22Rv1 (cell line): ENCODE measurements around the gene MAEA.

Experiments
- ZFX ChIP-seq: fragments of 450-650 bp; IDR thresholded peaks from 2 replicates; pipeline ENCODE4 v1.6.1; 2017; ENCODE audit warnings: antibody characterized with exemption, borderline replicate concordance
- TF ChIP-seq, protein P1 (sequence below): fragments of 450-650 bp; IDR thresholded peaks from 2 replicates; pipeline ENCODE4 v1.5.1; 2017; ENCODE audit warnings: mild to moderate bottlenecking

DNA sequence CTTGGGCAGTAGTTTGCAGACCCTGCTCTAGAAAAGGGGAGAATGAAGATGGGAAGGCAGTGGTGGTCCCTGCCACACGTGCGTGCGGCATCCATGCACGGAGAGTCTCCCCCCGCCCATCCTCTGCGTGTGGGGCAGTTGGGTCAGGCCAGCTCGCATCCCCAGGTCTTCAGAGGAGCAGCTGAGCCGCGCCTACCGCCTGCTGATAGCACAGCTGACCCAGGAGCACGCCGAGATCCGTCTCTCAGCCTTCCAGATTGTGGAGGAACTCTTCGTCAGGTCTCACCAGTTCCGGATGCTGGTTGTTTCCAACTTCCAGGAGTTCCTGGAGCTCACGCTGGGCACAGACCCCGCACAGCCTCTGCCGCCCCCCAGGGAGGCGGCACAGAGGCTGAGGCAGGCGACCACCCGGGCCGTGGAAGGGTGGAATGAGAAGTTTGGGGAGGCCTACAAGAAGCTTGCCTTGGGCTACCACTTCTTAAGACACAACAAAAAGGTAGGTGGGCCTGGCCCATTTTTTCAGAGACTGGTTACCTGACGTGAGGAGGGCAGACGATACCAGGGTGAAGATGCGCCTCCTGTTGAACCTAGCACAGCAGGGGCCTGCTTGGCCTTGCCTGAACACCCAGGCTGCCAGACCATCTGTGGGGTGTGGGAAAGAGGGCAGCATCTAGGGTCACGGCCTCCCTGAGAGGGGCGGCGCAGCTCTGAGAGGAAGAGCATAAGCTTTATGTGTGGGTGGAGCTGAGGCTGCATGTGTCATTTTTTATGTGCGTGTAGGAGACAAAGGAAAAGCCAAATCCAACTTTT, 59.9 kb downstream of the MAEA start:
- TF ChIP-seq, protein P1, sequence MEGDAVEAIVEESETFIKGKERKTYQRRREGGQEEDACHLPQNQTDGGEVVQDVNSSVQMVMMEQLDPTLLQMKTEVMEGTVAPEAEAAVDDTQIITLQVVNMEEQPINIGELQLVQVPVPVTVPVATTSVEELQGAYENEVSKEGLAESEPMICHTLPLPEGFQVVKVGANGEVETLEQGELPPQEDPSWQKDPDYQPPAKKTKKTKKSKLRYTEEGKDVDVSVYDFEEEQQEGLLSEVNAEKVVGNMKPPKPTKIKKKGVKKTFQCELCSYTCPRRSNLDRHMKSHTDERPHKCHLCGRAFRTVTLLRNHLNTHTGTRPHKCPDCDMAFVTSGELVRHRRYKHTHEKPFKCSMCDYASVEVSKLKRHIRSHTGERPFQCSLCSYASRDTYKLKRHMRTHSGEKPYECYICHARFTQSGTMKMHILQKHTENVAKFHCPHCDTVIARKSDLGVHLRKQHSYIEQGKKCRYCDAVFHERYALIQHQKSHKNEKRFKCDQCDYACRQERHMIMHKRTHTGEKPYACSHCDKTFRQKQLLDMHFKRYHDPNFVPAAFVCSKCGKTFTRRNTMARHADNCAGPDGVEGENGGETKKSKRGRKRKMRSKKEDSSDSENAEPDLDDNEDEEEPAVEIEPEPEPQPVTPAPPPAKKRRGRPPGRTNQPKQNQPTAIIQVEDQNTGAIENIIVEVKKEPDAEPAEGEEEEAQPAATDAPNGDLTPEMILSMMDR = no peak
- no peak for TF ChIP-seq ZFX
